Neural progenitor cell (in vitro differentiated cells): Measurements from ENCODE around the gene CTDP1. TPM values are rescaled to one million over a fixed set of nuclear protein-coding genes. Genes with fewer than 3 reads are reported as not detected.

Experiments used
- DNase-seq: peaks from one replicate; pipeline ENCODE4 v3.0.0-alpha.2; 2016; ENCODE audit warnings: low spot score
- H2AFZ ChIP-seq: fragments of 200-600 bp; sonication (generic); replicated peaks from 2 replicates; pipeline ENCODE4 v1.6.1; 2016; ENCODE audit warnings: antibody characterized with exemption
- H3F3A ChIP-seq: fragments of 200-600 bp; sonication (generic); 2 replicates; pipeline ENCODE4 v1.6.1; 2016; ENCODE audit warnings: antibody characterized with exemption, low read depth
- H3K27ac ChIP-seq: fragments of 200-600 bp; sonication (generic); 2 replicates; pipeline ENCODE4 v1.5.1; 2016; ENCODE audit warnings: mild to moderate bottlenecking
- H3K27me3 ChIP-seq: fragments of 200-600 bp; sonication (generic); 2 replicates; pipeline ENCODE4 v1.6.1; 2016; ENCODE audit warnings: mild to moderate bottlenecking, moderate library complexity
- H3K36me3 ChIP-seq: fragments of 200-600 bp; sonication (generic); 2 replicates; pipeline ENCODE4 v1.5.1; 2016
- H3K4me1 ChIP-seq: fragments of 200-600 bp; sonication (generic); 2 replicates; pipeline ENCODE4 v1.6.1; 2016; ENCODE audit warnings: mixed run types
- H3K4me2 ChIP-seq: fragments of 200-600 bp; sonication (generic); 2 replicates; pipeline ENCODE4 v1.6.1; 2016
- H3K4me3 ChIP-seq: fragments of 200-600 bp; sonication (generic); 2 replicates; pipeline ENCODE4 v1.5.1; 2016
- H3K79me2 ChIP-seq: fragments of 200-600 bp; sonication (generic); 2 replicates; pipeline ENCODE4 v1.6.1; 2016; ENCODE audit warnings: low read depth
- H3K9ac ChIP-seq: fragments of 200-600 bp; sonication (generic); 2 replicates; pipeline ENCODE4 v1.6.1; 2016
- H3K9me3 ChIP-seq: fragments of 200-600 bp; sonication (generic); 2 replicates; pipeline ENCODE4 v1.5.1; 2016; ENCODE audit warnings: low read depth
- H4K20me1 ChIP-seq: fragments of 200-600 bp; sonication (generic); 2 replicates; pipeline ENCODE4 v1.6.1; 2016; ENCODE audit warnings: low read depth
- H3K27ac Mint-ChIP-seq: 3 replicates; pipeline ENCODE4 v1.8.0; 2021; ENCODE audit warnings: mixed read lengths
- H3K27me3 Mint-ChIP-seq: 2 replicates; pipeline ENCODE4 v1.8.0; 2022; ENCODE audit warnings: low read depth, mild to moderate bottlenecking, inconsistent platforms, moderate library complexity, mixed read lengths; ENCODE audit not compliant: insufficient read depth
- H3K36me3 Mint-ChIP-seq: 3 replicates; pipeline ENCODE4 v1.8.0; 2021; ENCODE audit warnings: mixed read lengths
- H3K4me1 Mint-ChIP-seq: 3 replicates; pipeline ENCODE4 v1.8.0; 2021; ENCODE audit warnings: mixed read lengths
- H3K4me3 Mint-ChIP-seq: 3 replicates; pipeline ENCODE4 v1.8.0; 2021; ENCODE audit warnings: mild to moderate bottlenecking, moderate library complexity, mixed read lengths
- H3K9me3 Mint-ChIP-seq: 3 replicates; pipeline ENCODE4 v1.8.0; 2020; ENCODE audit warnings: mixed read lengths
- EZH2 ChIP-seq: fragments of 200-600 bp; sonication (generic); IDR thresholded peaks from 2 replicates; pipeline ENCODE4 v1.6.1; 2017; ENCODE audit warnings: antibody characterized with exemption, mild to moderate bottlenecking, moderate library complexity
- EZH2phosphoT487 ChIP-seq: fragments of 200-600 bp; sonication (generic); IDR thresholded peaks from 2 replicates; pipeline ENCODE4 v1.6.1; 2017; ENCODE audit warnings: antibody characterized with exemption
- total RNA-seq: library from RNA; depleted of rRNA; stranded (reverse); fragments of >200 nt; gene quantifications from 2 replicates; pipeline ENCODE4 v1.2.3, GENCODE V29; 2015; ENCODE audit warnings: low replicate concordance
- TF ChIP-seq, protein P1 (sequence below): fragments of 200-600 bp; sonication (generic); IDR thresholded peaks from 2 replicates; pipeline ENCODE4 v1.5.1; 2017; ENCODE audit warnings: antibody characterized with exemption, mild to moderate bottlenecking

Gene CTDP1
- total RNA-seq, 1 donor from 2014 or later = 11.8 TPM

DNA sequence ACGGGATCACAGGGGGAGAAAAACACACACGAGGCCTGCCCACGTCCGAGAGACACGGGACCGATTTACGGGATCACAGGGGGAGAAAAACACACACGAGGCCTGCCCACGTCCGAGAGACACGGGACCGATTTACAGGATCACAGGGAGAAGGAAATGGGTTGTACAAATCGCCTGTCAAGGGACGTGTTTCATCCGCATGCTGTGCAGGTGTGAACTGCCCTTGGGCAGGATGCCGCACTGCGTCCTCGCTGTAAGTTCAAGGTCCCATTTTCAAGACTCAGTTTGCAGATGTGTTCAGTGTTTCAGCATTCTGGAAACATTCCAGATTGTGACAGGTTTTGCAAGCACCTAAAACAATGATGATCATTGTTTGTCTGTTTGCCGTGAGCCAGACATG, 115.8 kb downstream of the CTDP1 start:
- peaks cover 39% of the 10 kb centered on the region for H3K27me3 Mint-ChIP-seq
- H3K79me2 ChIP-seq = no peaks in the 10 kb centered on the region
- H3K4me3 ChIP-seq = no peak overlapping the region
- no peak overlapping the region for H3K27ac Mint-ChIP-seq
- no peaks in the 10 kb centered on the region for H3K36me3 ChIP-seq
- no peaks in the 10 kb centered on the region for H3K9me3 Mint-ChIP-seq
- no peaks in the 10 kb centered on the region for H3K36me3 Mint-ChIP-seq
- no peak for TF ChIP-seq EZH2phosphoT487
- TF ChIP-seq, protein P1, sequence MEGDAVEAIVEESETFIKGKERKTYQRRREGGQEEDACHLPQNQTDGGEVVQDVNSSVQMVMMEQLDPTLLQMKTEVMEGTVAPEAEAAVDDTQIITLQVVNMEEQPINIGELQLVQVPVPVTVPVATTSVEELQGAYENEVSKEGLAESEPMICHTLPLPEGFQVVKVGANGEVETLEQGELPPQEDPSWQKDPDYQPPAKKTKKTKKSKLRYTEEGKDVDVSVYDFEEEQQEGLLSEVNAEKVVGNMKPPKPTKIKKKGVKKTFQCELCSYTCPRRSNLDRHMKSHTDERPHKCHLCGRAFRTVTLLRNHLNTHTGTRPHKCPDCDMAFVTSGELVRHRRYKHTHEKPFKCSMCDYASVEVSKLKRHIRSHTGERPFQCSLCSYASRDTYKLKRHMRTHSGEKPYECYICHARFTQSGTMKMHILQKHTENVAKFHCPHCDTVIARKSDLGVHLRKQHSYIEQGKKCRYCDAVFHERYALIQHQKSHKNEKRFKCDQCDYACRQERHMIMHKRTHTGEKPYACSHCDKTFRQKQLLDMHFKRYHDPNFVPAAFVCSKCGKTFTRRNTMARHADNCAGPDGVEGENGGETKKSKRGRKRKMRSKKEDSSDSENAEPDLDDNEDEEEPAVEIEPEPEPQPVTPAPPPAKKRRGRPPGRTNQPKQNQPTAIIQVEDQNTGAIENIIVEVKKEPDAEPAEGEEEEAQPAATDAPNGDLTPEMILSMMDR = no peak
- TF ChIP-seq EZH2 = no peak
- H2AFZ ChIP-seq = no peak overlapping the region
- H3F3A ChIP-seq = peaks cover 6% of the 10 kb centered on the region
- H3K27ac ChIP-seq = no peak overlapping the region
- peaks cover 9% of the 10 kb centered on the region for H3K4me1 ChIP-seq
- peaks cover 13% of the 10 kb centered on the region for H3K4me1 Mint-ChIP-seq
- peaks cover 86% of the 10 kb centered on the region for H3K27me3 ChIP-seq
- no peak overlapping the region for H3K4me2 ChIP-seq
- DNase-seq = no peak
- H3K9ac ChIP-seq = no peak overlapping the region
- H3K9me3 ChIP-seq = no peaks in the 10 kb centered on the region
- no peak overlapping the region for H3K4me3 Mint-ChIP-seq
- peaks cover 25% of the 10 kb centered on the region for H4K20me1 ChIP-seq

DNA sequence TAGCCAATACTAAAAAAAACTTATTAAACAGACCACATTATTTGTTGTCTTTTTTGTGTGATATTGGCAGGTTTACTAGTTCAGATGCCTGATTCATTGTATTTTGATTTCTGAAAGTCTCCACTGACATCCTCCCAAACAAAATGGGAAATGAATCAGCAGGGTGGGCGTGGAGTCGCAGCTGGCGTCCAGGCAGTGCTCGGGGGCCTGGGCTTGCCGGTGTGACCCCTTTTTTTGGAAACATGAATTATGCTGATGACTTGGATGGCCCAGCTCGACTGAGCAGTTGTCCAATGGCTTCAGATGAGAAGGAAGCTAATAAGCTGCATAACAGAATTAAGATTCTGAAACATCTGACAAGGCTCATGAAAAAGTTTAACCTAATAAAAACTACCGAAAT, 116.4 kb downstream of the CTDP1 start:
- Histone ChIP-seq H3F3A (peaks cover 6% of the 10 kb centered on the region), H3K27me3 (peaks cover 86% of the 10 kb centered on the region), H3K9me3 (no peaks in the 10 kb centered on the region), H3K36me3 (no peaks in the 10 kb centered on the region), H3K4me2 (no peak overlapping the region), H3K4me3 (no peak overlapping the region), H2AFZ (no peak overlapping the region), H3K9ac (no peak overlapping the region), H3K79me2 (no peaks in the 10 kb centered on the region), H3K27ac (no peak overlapping the region), H4K20me1 (peaks cover 25% of the 10 kb centered on the region), H3K4me1 (peaks cover 9% of the 10 kb centered on the region)
- Mint-ChIP-seq H3K4me3 (no peak overlapping the region), H3K4me1 (peaks cover 13% of the 10 kb centered on the region), H3K36me3 (no peaks in the 10 kb centered on the region), H3K27ac (no peak overlapping the region), H3K9me3 (no peaks in the 10 kb centered on the region), H3K27me3 (peaks cover 37% of the 10 kb centered on the region)
- TF ChIP-seq EZH2phosphoT487 = no peak
- TF ChIP-seq, protein P1 = no peak
- TF ChIP-seq EZH2 = no peak
- no peak for DNase-seq

DNA sequence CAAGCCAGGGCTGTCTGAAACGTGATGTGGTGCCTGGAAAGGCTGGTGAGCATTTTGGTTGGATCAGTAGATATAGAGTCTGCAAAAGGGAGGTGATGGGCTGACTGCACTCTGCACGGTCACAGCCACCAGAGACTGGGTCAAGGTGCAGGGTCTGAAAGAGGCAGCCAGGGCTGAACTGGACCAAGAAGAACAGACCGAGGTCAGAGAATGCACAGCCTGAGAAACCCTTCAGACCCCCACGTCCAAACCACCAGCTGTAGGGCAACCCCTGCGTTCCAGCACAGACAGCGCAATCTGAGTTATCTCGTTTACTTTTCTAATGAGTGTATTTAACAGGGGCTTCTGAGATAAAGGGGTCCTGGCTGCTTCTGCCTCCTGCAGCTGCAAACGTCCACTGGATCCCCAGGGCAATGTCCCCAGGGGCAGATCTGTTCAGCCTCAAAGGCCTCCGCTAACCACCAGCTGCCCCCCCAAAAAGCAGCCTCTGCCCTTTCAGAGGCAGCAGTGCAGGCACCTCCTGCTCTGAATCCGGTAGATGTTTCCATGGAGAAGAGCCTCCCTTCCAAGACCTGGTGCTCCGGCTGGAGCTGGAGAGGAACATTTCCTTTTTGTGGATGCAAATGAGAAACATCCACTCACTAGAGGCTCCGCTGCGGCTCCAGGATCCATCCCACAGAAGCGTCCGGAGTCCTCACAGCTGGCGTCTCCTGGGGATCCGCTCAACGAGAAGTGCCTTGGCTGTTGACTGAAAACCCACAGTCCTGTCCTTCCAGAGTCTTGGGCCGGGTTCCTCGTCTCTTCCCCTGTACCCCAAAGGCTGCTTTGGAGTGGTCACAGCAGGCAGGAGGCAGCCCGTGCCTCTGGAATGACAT, 117.2 kb downstream of the CTDP1 start:
- Histone ChIP-seq H3K4me1 (peaks cover 9% of the 10 kb centered on the region), H3K9me3 (no peaks in the 10 kb centered on the region), H3F3A (peaks cover 6% of the 10 kb centered on the region), H3K79me2 (no peaks in the 10 kb centered on the region), H3K9ac (no peak overlapping the region), H3K4me2 (no peak overlapping the region), H2AFZ (no peak overlapping the region), H4K20me1 (peaks cover 25% of the 10 kb centered on the region), H3K27ac (no peak overlapping the region), H3K36me3 (no peaks in the 10 kb centered on the region), H3K4me3 (no peak overlapping the region), H3K27me3 (peaks cover 86% of the 10 kb centered on the region)
- no peak overlapping the region for H3K27ac Mint-ChIP-seq
- TF ChIP-seq EZH2 (no peak), EZH2phosphoT487 (no peak)
- TF ChIP-seq, protein P1 = no peak
- H3K4me1 Mint-ChIP-seq = peaks cover 10% of the 10 kb centered on the region
- no peaks in the 10 kb centered on the region for H3K9me3 Mint-ChIP-seq
- peaks cover 35% of the 10 kb centered on the region for H3K27me3 Mint-ChIP-seq
- DNase-seq = peak; percentile 31
- peak overlapping the region; percentile 87 for H3K4me3 Mint-ChIP-seq
- H3K36me3 Mint-ChIP-seq = no peaks in the 10 kb centered on the region
